Endothelial cell of umbilical vein (primary cell): Measurements from ENCODE around the gene SNX9. TPM values are rescaled to one million over a fixed set of nuclear protein-coding genes. Genes with fewer than 3 reads are reported as not detected.
"Not testable (repeated sequence)": the region's sequence is repeated elsewhere in the genome, so short reads cannot be mapped to it uniquely, and the experiment has no call there.

Source experiments
- BruUV-seq: library from RNA; stranded (reverse); fragments of 400-500 nt; replicated peaks from 2 replicates; lab custom pipeline; 2021; lab: Mats Ljungman, UMichigan
- CTCF ChIA-PET: fragments of 300-600, 350-600 bp; sonication (Branson Sonifier 250); formaldehyde crosslinking; loops from one replicate; lab custom pipeline; 2021; ENCODE audit warnings: antibody characterized with exemption, inconsistent platforms; lab: Charles Lee
- POLR2A ChIA-PET: fragments of 300-600, 350-600 bp; sonication (Branson Sonifier 250); formaldehyde crosslinking; loops from one replicate; lab custom pipeline; 2021; ENCODE audit warnings: antibody characterized with exemption, inconsistent platforms; lab: Charles Lee
- DNase-seq: peaks from one replicate; pipeline ENCODE4 v3.0.0-alpha.2; 2011; ENCODE audit warnings: low read depth, low spot score
- FAIRE-seq: peaks from 2 replicates; lab custom pipeline; 2011; peaks lifted over from hg19 to GRCh38; lab: Jason Lieb, UNC
- H2AFZ ChIP-seq: 2 replicates; pipeline ENCODE4 v1.6.0; 2012; ENCODE audit warnings: low read depth, low read length, control low read depth, inconsistent platforms
- H3K27ac ChIP-seq: 2 replicates; pipeline ENCODE4 v1.5.1; 2011; ENCODE audit warnings: low read depth, mild to moderate bottlenecking, control low read depth, low read length, moderate library complexity; ENCODE audit not compliant: insufficient read depth
- H3K27me3 ChIP-seq, 2 experiments: 2 replicates each; pipeline versions ENCODE4 v1.6.0 to v1.6.1; 2011; ENCODE audit warnings: low read length in 2 of 2, mixed read lengths in 1 of 2; ENCODE audit not compliant: control insufficient read depth in 2 of 2, insufficient read depth in 2 of 2
- H3K36me3 ChIP-seq, 2 experiments: 2 replicates in 1 of 2; 3 replicates in 1 of 2; pipeline ENCODE4 v1.5.1; 2011; ENCODE audit warnings: low read length in 2 of 2, mild to moderate bottlenecking in 1 of 2, moderate library complexity in 1 of 2; ENCODE audit not compliant: control insufficient read depth in 2 of 2, insufficient read depth in 2 of 2; ENCODE audit errors: extremely low read depth in 1 of 2
- H3K4me1 ChIP-seq: 3 replicates; pipeline ENCODE4 v1.5.1; 2011; ENCODE audit warnings: mild to moderate bottlenecking, low read length; ENCODE audit not compliant: control insufficient read depth, insufficient read depth; ENCODE audit errors: extremely low read depth
- H3K4me2 ChIP-seq: 2 replicates; pipeline ENCODE4 v1.6.1; 2011; ENCODE audit warnings: low read length, control low read depth, mixed read lengths; ENCODE audit not compliant: insufficient read depth
- H3K4me3 ChIP-seq, 3 experiments: fragments of 200-600 bp in 1 of 3; sonication (generic), shearing (Covaris generic) in 1 of 3; replicated peaks in 1 of 3; 2 replicates each; pipeline ENCODE4 v1.5.1; 2011 to 2016; ENCODE audit warnings: control low read depth in 3 of 3, low read length in 3 of 3, mild to moderate bottlenecking in 2 of 3, inconsistent platforms in 1 of 3, low read depth in 1 of 3, moderate library complexity in 1 of 3; ENCODE audit not compliant: insufficient read depth in 1 of 3
- H3K79me2 ChIP-seq: 2 replicates; pipeline ENCODE4 v1.6.0; 2012; ENCODE audit warnings: low read length, inconsistent platforms; ENCODE audit not compliant: control insufficient read depth, insufficient read depth
- H3K9ac ChIP-seq: replicated peaks from 2 replicates; pipeline ENCODE3; 2011; ENCODE audit warnings: low read length, control low read depth; ENCODE audit not compliant: insufficient read depth; ENCODE audit errors: extremely low read depth
- H3K9me1 ChIP-seq: replicated peaks from 3 replicates; pipeline ENCODE4 v1.6.0; 2011; ENCODE audit warnings: mild to moderate bottlenecking, low read length; ENCODE audit not compliant: control insufficient read depth, insufficient read depth; ENCODE audit errors: extremely low read depth
- H3K9me3 ChIP-seq: replicated peaks from 2 replicates; pipeline ENCODE4 v1.5.1; 2012; ENCODE audit warnings: low read length, inconsistent platforms; ENCODE audit not compliant: control insufficient read depth, insufficient read depth
- H4K20me1 ChIP-seq: replicated peaks from 2 replicates; pipeline ENCODE3; 2011; ENCODE audit warnings: mild to moderate bottlenecking, low read length; ENCODE audit not compliant: control insufficient read depth, insufficient read depth; ENCODE audit errors: extremely low read depth
- GATA2 ChIP-seq: IDR thresholded peaks from 2 replicates; pipeline ENCODE4 v1.7.0; 2011; ENCODE audit warnings: low read depth, mild to moderate bottlenecking, moderate library complexity, mixed read lengths, low read length; ENCODE audit not compliant: insufficient read length, insufficient read depth
- JUN ChIP-seq: IDR thresholded peaks from 2 replicates; pipeline ENCODE4 v1.6.1; 2011; ENCODE audit warnings: borderline replicate concordance, low read depth; ENCODE audit not compliant: insufficient read length, insufficient read depth
- MAX ChIP-seq: IDR thresholded peaks from 2 replicates; pipeline ENCODE4 v1.6.1; 2011; ENCODE audit not compliant: insufficient read depth, insufficient read length
- POLR2A ChIP-seq: IDR thresholded peaks from 2 replicates; pipeline ENCODE4 v1.6.1; 2012; ENCODE audit warnings: low read depth, mild to moderate bottlenecking, control low read depth, low read length
- POLR2AphosphoS5 ChIP-seq: IDR thresholded peaks from 2 replicates; pipeline ENCODE4 v1.6.1; 2012; ENCODE audit warnings: low read depth, mild to moderate bottlenecking, control low read depth, low read length, moderate library complexity; ENCODE audit not compliant: insufficient read depth
- dilution Hi-C: fragments of 300-500 bp; cut with MboI; formaldehyde crosslinking; loops from one replicate; pipeline ENCODE4 v1.15.0; 2019; ENCODE audit warnings: low sequenced_read_pairs; ENCODE audit not compliant: extremely low pct_ligation_motif_present
- intact Hi-C: fragments of 100-400 bp; cut with micrococcal nuclease; formaldehyde crosslinking; loops from one replicate; pipeline ENCODE4 v1.10.0; 2022
- polyA plus RNA-seq, 4 experiments: library from polyadenylated mRNA; depleted of rRNA in 3 of 4; stranded (reverse) in 3 of 4; unstranded in 1 of 4; fragments of >200 nt; gene quantifications; 2 replicates each; pipeline versions ENCODE4 v1.2.1 to v1.2.3, GENCODE V29; 2011 to 2012; ENCODE audit warnings: missing spikeins in 1 of 4
- total RNA-seq: library from RNA; stranded (reverse); gene quantifications from 2 replicates; pipeline ENCODE4 v1.2.3, GENCODE V29; 2021

SNX9 gene
- total and polyA plus RNA-seq, 2 donors (not counting 3 experiments of a cell fraction or from before 2014, with no cell fraction given) = 27.5 to 54.5 TPM

GRCh38 chr6:157937916-157938315, 114.9 kb downstream of the SNX9 start:
- no peak for TF ChIP-seq POLR2A
- no peak for TF ChIP-seq MAX
- no peak for TF ChIP-seq GATA2
- no peak for TF ChIP-seq POLR2AphosphoS5
- no peak for TF ChIP-seq JUN
- Histone ChIP-seq H3K9me3 (no peaks in the 10 kb centered on the region), H3K4me1 (no peaks in the 10 kb centered on the region), H3K9me1 (no peaks in the 10 kb centered on the region), H3K27ac (no peak overlapping the region), H3K4me3 (no peak overlapping the region), H4K20me1 (no peaks in the 10 kb centered on the region), H3K36me3 (peaks cover 27 to 43% of the 10 kb centered on the region in 2 experiments), H2AFZ (no peak overlapping the region), H3K4me2 (no peak overlapping the region), H3K79me2 (no peaks in the 10 kb centered on the region), H3K9ac (no peak overlapping the region), H3K27me3 (no peaks in the 10 kb centered on the region)
- FAIRE-seq (no peak), DNase-seq (no peak)
- BruUV-seq = no TSS peak
- intact Hi-C loops (no loop called here), dilution Hi-C loops (no loop called here)
- POLR2A ChIA-PET = no interaction called here
- CTCF ChIA-PET = interaction anchor here (1.5 to 2.1 kb wide), 2 partner anchors 16 to 135 kb away, joined by 5 to 11 read pairs; no protein-coding TSS in a partner anchor

DNA sequence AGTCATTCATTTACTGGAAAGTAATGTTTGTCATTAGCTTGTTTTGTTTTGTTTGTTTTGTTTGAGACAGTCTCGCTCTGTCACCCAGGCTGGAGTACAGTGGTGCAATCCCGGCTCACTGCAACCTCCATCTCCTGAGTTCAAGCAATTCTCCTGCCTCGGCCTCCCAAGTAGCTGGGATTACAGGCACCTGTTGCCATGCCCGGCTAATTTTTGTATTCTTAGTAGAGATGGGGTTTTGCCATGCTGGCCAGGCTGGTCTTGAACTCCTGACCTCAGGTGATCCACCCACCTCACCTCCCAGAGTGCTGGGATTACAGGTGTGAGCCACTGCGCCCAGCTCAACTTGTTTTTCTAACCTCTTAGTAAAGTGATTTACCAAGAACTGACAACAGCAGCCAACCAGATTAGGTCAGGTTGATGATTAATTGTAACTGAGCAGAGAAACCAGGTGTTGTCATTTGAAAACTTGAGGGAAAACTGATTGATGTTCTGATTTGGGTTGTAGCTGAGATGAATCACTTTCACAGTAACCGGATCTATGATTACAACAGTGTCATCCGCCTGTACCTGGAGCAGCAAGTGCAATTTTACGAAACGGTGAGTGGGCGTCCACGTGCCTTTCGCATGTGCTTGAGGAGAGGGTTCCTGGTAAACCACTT, 117.5 kb downstream of the SNX9 start:
- intact Hi-C loops, BruUV-seq: not testable (repeated sequence)
- CTCF ChIA-PET = interaction anchor here (0.7 kb wide), 1 partner anchor 132 kb away, joined by 3 read pairs; no protein-coding TSS in a partner anchor

More for the DNA sequence above, 117.5 kb downstream of the SNX9 start:
- H3K27ac ChIP-seq, H3K4me3 ChIP-seq, H3K9ac ChIP-seq, dilution Hi-C loops, H3K27me3 ChIP-seq, POLR2A ChIA-PET, DNase-seq, H3K79me2 ChIP-seq, H4K20me1 ChIP-seq, H3K4me1 ChIP-seq, H3K4me2 ChIP-seq, H3K9me3 ChIP-seq, H3K9me1 ChIP-seq, H2AFZ ChIP-seq, FAIRE-seq: not testable (repeated sequence)
- peaks cover 31 to 47% of the 10 kb centered on the region in 2 experiments for H3K36me3 ChIP-seq
